AG09319 (cell line): Measurements from ENCODE around the gene PRF1.
"Not testable (repeated sequence)": the region's sequence is repeated elsewhere in the genome, so short reads cannot be mapped to it uniquely, and the experiment has no call there.

Experiments used
- DNase-seq: peaks from one replicate; pipeline ENCODE4 v3.0.0-alpha.2; 2010; ENCODE audit warnings: low read depth; ENCODE audit errors: extremely low read depth
- CTCF ChIP-seq: IDR thresholded peaks from 2 replicates; pipeline ENCODE4 v1.5.1; 2011; ENCODE audit warnings: low read depth, mild to moderate bottlenecking, inconsistent platforms, low read length, moderate library complexity

The PRF1 gene

GRCh38 chr10:70584909-70585544 is 17.5 kb downstream of the PRF1 start:
- no peak for DNase-seq
- TF ChIP-seq CTCF: no peak

- no peak for TF ChIP-seq CTCF
- no peak for DNase-seq
Observed at GRCh38 chr10:70584366-70584765, 18.2 kb downstream of the PRF1 start.

- TF ChIP-seq CTCF: no peak
- no peak for DNase-seq
Observed at GRCh38 chr10:70583669-70584037, 18.9 kb downstream of the PRF1 start.

- no peak for DNase-seq
- no peak for TF ChIP-seq CTCF
Observed at GRCh38 chr10:70582793-70583668, 19.5 kb downstream of the PRF1 start.

GRCh38 chr10:70581176-70581575 is 21.4 kb downstream of the PRF1 start:
- not testable (repeated sequence) for DNase-seq

- TF ChIP-seq CTCF: no peak
- DNase-seq: no peak
Observed at GRCh38 chr10:70579234-70580002, 23.1 kb downstream of the PRF1 start.

GRCh38 chr10:70578371-70578947 is 24.1 kb downstream of the PRF1 start:
- no peak for DNase-seq

More at GRCh38 chr10:70578371-70578947, 24.1 kb downstream of the PRF1 start:
- TF ChIP-seq CTCF: no peak
